NK-92 (cell line): Measurements from ENCODE around the gene F9.
"Not testable (repeated sequence)": the region's sequence is repeated elsewhere in the genome, so short reads cannot be mapped to it uniquely, and the experiment has no call there.

ENCODE experiments used
- DNase-seq: peaks from one replicate; lab custom pipeline; 2025; ENCODE audit not compliant: unreplicated experiment; lab: John Stamatoyannopoulos, UW

The F9 gene

DNA sequence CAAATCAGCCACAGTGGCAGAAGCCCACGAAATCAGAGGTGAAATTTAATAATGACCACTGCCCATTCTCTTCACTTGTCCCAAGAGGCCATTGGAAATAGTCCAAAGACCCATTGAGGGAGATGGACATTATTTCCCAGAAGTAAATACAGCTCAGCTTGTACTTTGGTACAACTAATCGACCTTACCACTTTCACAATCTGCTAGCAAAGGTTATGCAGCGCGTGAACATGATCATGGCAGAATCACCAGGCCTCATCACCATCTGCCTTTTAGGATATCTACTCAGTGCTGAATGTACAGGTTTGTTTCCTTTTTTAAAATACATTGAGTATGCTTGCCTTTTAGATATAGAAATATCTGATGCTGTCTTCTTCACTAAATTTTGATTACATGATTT is at the start of gene F9:
F9 (plus strand) TSS at position 190 of the 400 bp plus-strand sequence; CDS start at position 216, 26 bp downstream.
- DNase-seq = no peak

DNA sequence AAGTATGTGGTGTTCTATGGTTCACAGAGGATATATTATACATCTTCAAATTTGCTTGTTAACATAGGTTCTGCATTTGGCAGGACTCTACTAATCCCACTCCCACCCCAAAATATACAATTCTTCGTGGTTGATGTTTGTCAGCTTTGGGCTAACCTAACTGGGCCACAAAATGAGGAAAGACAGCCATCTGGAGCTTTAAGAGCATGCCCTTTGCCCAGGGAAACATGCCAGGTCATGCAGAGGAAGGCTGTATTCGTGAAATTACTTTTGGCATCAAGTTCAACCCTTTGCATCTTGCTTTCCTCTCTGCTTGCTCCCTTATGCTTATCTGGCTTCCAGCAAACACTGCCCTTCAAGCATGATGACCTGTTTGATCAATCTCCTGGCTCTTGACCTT is 46.8 kb upstream of the F9 start:
- no peak for DNase-seq

DNA sequence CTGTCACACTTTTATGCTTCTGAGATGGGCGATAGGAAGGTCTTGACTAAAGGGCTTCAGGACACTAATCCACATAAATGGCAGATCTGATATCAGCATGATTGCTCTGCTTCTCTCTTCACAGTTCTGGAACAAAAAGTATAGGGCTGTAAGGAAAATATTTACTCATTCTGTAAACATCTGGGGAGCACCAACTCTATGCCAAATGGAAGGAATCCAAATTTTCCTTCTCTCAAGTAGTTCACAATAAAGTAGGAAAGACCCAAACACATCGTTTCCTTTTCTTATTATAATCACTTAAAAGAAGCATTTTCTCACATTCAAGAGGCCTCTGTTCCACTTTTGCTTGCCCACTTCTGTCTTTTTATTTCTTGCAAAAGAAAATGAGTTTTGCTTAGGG is 45.9 kb upstream of the F9 start:
- DNase-seq = no peak

DNA sequence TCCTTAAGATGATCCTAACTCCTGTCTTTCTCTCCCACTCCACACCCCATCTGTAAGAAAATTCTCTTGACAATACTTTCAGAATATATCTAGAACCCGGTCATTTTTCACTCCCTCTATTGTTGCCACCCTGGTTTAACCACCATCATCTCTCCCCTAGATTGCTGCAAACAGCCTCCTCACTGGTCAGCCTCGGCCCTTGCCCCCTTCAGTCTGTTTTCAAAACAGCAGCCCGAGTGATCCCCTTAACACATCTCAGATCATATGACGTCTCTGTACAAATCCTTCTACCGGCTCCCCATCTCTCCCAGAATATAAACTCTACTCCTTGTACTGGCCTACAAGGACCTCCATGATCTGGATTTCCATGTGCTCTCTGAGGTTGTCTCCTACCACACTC is 35.2 kb upstream of the F9 start:
- DNase-seq = no peak

DNA sequence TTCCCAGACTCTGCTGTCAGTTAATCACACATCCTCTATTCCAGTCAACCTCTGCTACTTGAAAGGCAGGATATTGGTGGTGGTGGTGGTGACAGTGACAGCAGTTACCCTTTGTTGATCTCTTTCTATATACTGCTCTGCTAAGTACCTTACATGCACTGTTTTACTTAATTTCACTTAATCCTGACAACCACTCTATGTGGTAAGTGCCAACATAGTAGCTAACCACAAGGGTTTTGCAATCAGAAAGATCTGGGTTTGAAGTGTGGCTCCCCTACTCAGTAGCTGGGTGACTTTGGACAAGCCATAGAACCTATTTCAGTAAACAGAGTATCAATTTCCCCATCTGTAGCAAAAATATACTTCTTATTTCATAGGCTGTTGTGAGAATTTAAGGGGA is 24.2 kb upstream of the F9 start:
- DNase-seq = no peak

DNA sequence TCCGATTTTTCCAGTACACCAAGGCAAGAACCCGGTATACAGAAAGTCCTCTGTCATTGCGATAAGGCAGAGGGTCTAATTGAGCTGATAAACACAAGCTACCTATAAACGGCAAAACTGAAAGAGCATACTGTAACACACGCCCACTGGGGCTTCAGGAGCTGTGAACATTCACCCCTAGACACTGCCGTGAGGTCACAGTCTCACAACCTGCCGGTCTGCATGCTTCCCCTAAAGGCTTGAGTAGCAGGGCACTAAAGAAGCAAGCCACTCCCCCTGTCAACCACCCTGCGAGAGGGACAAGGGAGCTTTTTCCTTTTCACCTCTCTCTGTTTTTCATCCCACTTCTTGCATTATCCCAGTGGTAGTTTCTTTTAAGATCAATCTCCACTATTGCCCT is 22.4 kb upstream of the F9 start:
- DNase-seq = no peak

DNA sequence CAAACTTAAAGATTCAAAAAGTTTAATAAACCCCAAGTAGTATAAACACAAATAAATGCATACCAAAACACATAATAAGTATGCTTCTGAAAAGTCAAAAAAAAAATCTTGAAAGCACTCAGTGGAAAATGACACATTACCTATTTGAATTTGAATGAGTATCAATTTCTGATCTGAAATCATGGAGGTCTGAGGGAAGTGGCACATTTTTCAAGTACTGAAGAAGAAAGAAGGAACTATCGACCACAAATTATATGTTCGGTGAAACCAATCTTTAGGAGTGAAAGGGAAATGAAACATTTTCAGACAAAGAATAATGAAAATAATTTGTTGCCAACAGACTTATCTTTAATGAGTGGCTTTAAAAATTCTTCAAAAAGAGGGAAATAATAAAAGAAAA is 12.1 kb upstream of the F9 start:
- DNase-seq = no peak

DNA sequence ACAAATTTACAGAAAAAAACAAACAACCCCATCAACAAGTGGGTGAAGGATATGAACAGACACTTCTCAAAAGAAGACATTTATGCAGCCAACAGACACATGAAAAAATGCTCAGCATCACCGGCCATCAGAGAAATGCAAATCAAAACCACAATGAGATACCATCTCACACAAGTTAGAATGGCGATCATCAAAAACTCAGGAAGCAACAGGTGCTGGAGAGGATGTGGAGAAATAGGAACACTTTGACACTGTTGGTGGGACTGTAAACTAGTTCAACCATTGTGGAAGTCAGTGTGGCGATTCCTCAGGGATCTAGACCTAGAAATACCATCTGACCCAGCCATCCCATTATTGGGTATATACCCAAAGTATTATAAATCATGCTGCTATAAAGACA is 1.7 kb upstream of the F9 start:
- not testable (repeated sequence) for DNase-seq

DNA sequence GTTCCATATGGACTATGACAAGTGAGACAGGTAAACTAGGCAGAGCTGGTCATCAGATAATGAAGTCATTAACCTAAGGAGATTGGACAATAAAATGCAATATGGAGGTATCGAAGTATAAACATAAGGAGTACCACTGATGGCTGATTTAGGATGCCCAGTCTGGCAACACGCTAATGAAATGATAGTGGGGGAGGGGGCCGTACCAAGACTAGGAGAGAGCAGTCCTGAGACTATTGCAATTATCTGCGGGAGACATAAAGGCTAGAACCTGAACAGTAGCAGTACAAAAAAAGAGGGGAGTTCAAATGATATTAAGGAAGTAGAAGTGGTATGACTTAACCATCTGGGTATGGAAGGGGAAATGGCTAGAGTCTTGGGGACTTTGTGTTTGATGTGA is 2.3 kb downstream of the F9 start:
- no peak for DNase-seq

DNA sequence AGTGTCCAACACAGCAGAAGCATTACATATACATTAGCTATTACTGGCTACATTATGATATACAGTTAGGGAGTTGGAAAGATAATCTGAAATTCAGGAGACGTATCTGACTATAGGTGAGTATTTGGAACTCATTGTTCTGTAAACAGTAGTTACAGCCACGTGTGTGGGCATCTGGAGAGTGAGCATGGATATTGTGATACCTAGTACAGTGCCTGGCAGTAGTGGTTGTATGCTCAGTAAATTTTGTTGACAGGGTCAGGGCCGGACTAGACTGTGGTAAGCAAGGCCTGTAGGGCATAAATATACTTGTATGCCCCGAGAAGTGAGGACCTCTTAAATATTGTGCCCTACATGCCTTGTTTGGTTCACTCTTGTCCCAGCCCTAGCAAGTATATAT is 2.9 kb downstream of the F9 start:
- DNase-seq = no peak

DNA sequence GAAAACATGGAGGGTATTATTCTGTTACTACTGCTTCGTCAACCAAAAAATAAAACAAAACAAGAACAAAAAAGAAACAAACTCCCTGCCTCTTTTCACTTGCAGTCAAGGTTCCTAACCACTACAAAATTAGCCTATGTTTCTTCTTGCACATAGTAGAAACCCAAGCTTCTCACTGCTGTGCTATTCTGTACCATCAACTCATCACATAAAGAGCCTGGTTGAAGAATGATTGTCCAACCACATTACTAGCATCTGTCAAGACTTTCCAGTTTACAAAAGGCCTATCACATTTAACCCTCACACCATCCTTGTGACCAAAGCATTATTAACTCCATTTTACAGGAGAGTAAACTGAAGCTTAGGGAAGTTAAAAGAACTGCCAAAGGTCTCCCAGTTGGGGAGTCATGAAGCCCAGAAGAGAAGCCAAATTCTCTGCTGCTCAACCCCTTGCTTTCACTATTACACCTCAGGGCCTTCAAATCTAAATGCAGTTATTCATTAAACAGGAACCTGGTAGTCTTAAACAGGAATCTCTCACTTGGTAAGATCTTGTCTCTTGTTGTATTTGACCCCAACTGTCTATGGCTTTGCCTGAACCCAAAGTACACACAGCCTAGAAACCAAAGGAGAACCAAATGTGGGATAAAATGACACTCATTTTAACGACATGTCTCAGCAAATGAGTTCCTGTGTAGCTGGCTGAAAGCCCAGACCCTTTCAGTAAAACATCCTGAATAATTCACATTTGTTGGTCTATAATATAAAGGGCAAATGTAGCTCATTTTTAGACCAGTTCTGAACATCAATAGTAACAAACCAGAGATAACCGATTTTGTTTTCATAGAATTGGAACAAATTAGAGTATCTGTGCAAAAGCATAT is 8.6 kb downstream of the F9 start:
- DNase-seq = no peak

DNA sequence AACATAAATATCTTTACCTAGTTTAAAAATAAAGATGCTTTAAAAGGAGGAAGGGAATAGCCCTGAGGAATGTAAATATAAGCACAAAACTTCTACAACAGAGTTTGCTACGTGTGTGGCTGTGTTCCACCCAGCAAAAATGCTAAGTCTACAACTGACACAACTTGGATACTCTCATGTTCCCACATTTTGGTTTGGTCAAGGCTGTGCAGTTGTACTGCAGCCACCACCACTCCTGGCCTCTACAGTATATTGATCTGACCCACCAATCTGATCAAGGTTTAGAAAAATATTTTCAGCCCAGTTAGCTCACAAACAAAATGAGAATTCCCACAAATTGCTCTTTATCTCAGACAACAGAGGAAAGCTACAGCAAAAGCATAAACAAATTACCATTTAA is 12.1 kb downstream of the F9 start:
- DNase-seq = no peak

DNA sequence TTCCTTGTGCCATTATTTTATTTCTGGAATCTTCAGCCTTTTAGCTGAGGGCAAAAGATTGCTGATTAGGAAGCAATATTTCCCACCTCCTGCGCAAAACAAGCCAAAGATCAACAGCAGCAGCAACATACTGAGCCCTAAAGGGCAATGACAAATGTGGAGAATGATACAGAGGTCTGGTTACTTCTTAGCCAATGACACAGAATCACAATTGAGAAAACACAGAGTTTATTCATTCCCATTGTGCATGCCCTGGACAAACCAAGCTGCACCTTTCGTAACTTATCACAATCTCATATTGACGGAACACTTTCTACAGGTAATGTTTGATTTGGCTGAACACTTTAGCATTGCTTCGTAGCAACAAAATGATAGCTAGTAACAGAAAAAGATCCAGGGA is 13.4 kb downstream of the F9 start:
- DNase-seq = no peak

DNA sequence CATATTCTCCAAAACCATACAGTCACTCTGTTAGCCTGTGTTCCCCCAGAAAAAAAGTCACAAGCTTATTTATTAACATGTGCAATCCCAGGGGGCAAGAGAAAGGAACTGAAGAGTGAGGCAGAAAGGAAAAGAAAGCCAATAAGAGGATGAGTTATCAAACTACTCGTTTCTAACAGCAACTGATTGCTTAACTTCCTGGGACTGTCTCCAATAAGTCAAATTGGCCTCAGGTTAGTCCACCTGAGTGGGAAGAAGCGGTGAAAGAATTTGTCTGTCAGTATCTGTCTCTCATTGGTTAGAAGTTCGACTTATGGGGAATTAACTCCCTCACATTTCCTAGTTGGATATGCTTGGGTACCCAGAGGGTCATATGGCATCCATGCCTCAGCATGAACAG is 14.1 kb downstream of the F9 start:
- no peak for DNase-seq

DNA sequence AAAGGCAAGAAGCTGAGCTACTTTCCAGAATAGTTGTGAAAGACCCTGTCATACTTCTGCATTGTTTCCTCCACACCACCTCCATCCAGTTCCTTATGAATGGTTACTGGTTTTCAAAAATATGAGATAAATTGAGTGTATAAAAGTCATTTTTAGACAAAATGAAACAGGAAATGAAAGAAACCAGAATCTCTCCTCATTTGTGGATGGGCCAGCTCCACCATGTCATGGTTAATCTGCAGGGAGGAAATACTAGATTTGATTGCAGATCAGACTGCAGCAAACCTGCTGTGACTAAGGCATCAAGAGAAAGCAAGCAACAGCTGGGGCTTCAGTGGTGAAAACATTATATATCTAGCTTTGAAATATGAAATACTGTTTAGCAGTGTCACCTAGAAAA is 23.8 kb downstream of the F9 start:
- no peak for DNase-seq

DNA sequence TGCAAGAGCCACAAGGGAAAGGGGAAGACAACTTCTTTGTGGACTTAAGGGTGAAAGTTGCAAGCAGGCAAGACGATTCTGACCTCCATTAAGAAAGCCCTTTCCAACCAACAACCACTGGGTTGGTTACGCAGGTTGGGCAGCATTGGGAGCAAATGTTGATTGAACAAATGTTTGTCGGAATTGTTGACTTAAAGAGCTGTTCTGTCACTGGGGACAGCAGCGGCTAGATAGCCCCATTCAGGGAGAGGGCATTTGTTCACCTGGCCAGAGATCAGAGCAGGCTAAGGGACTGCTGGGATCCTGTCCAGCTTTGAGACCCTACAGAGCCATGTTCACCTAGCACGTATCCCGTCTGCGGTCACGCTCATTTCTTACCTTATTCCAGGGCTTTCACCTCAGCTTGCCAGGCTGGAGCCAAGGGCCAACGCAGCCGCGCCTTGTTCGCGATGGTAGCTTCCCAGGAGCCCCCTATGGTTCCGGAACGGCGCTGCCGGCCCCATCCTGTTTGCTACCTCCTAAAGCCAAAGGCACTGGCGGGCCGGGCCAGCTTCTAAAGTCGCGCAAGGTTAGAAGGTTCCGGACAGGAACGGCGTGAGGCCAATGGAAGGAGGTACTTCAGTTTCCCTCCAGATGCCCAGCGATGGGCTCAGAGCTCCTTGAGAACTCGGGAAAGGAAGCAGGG is 24.6 kb downstream of the F9 start:
- DNase-seq = no peak

DNA sequence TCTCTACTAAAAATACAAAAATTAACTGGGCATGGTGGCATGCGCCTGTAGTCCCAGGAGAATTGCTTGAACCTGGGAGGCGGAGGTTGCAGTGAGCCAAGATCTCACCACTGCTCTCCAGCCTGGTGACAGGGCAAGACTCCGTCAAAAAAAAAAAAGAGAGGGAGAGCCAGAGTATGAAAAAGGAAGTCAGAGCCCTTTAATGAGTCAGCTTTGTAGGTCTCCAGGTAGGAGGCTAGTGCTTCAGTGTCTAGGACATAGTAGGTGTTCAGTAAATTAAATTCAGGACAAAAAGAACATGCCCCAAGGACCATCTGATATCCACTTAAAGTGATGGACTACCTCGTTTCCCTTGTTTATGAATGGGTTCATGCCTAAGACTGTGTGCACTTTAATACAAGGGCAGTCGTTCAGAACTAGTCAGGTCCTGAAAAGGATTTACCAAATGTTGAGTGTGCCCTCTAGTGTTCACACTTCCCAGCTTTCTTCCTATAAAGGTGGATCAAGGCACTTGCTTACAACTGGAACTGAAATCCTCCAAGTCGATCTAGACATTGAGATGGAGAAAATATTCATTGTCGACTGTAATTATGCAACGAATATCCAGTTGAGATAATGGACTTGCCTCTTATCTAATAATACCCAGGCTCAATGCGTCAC is 29.0 kb downstream of the F9 start:
- no peak for DNase-seq

DNA sequence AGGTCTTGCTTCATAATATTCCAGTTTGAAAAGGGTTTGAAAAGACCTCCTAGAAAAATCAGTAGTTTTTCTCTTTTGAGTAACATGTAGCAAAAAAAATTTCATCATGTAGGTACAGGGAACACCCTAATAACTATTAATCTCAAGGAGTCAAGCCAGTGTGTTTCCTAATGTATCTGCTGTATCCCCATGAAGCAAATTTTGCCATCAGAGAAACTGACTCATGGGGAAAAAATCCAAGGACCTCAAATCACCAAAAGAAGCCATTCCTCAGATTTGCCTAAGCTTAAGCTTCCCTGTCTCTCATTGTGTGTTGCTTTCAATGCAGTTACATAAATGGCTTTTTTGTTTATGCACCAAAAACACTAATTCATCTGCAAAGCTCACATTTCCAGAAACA is 29.7 kb downstream of the F9 start:
- no peak for DNase-seq

DNA sequence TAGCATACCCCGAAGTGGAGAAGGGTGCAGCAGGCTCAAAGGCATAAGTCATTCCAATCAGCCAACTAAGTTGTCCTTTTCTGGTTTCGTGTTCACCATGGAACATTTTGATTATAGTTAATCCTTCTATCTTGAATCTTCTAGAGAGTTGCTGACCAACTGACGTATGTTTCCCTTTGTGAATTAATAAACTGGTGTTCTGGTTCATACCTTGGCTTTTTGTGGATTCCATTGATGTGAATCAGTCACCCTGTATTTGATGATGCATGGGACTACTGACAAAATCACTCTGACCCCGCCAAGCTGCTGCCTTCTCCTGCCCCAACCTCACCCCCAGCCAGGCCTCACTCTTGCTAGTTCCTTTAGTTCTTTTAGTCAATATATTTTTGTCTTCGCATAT is 32.7 kb downstream of the F9 start:
- no peak for DNase-seq

DNA sequence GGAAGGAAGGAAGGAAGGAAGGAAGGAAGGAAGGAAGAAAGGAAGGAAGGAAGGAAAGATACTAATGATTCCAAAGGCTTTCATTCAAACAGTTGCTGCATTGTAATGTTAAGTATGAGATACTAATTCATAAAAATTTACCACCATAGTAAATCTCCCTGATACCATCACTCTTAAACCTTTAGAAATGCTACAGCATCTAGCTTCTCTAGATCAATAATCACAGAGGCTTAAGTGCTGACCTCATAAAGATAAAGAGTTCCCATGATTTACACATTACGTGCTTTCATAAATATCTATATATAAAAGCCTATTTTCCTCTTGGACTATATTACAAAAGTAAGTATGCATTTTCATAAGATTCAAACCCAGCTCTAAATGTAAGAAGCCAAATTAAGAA is 36.4 kb downstream of the F9 start:
- DNase-seq = no peak

DNA sequence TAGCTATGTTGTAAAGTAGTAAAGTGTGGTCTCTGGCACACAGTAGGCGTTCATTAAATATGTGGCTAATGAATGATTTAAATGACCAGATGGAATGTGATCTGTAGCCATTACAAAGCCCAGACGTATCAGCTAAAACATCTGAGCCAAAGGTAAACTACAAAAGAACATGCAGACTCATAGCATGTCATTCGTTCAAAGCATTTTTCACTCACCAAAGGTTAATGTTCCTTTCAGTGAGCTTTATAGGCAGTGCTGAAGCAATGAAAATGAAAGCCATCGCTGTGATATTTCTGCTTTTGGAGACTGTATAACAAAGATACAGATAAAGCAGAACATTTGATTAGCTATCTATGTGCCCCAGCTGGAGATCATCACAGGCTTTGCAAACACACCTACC is 50.5 kb downstream of the F9 start:
- no peak for DNase-seq

DNA sequence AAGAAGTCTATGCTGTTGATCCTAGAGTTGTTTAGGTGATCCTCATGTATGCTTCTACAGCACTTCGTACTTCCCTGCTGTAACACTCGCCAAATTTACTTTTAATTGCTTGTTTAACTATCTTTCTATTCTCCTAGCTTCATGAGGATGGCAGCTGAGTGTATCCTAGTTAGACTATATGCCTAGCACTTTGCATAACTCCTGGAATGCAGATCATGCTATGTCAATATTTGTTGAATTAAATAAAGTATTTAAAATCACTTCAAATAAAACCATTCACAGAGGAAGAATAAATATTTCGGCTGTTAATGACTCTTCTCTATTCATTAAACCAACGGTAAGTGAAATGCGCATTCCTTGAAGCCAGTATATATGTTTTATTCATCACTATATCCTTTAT is 55.1 kb downstream of the F9 start:
- DNase-seq = no peak
